ENCODE data around the gene PEAK3.

The PEAK3 gene

GRCh38 chr19:2253106-2254063, 28.6 kb downstream of the PEAK3 start:
- no peak for DNase-seq (ENCODE audit: insufficient read length, low spot score)
- FAIRE-seq: no peak

GRCh38 chr19:2252797-2253105, 29.2 kb downstream of the PEAK3 start:
- DNase-seq (ENCODE audit: insufficient read length, low spot score) (no peak), FAIRE-seq (no peak)

GRCh38 chr19:2252055-2252796, 29.7 kb downstream of the PEAK3 start:
- no peak for FAIRE-seq
- DNase-seq (ENCODE audit: insufficient read length, low spot score): no peak

GRCh38 chr19:2251106-2252054, 30.6 kb downstream of the PEAK3 start:
- FAIRE-seq: no peak

GRCh38 chr19:2250766-2251105, 31.2 kb downstream of the PEAK3 start:
- FAIRE-seq: no peak
- DNase-seq (ENCODE audit: insufficient read length, low spot score): no peak

More at GRCh38 chr19:2251106-2252054, 30.6 kb downstream of the PEAK3 start:
- DNase-seq (ENCODE audit: insufficient read length, low spot score): no peak

GRCh38 chr19:2249880-2250765, 31.9 kb downstream of the PEAK3 start:
- FAIRE-seq (no peak), DNase-seq (ENCODE audit: insufficient read length, low spot score) (no peak)

- FAIRE-seq (no peak), DNase-seq (ENCODE audit: insufficient read length, low spot score) (no peak)
Measured at GRCh38 chr19:2249010-2249866, 32.7 kb downstream of the PEAK3 start, which contains the start of gene AMH. Gene AMH (plus strand): TSS chr19:2249323. CDS start chr19:2249333, 10 bp downstream.

GRCh38 chr19:2248136-2249009, 33.6 kb downstream of the PEAK3 start:
- DNase-seq (ENCODE audit: insufficient read length, low spot score) (no peak), FAIRE-seq (no peak)

GRCh38 chr19:2247433-2248101, 34.4 kb downstream of the PEAK3 start:
- FAIRE-seq (no peak), DNase-seq (ENCODE audit: insufficient read length, low spot score) (no peak)

GRCh38 chr19:2246801-2247361, 35.1 kb downstream of the PEAK3 start:
- FAIRE-seq (no peak), DNase-seq (ENCODE audit: insufficient read length, low spot score) (no peak)

- DNase-seq (ENCODE audit: insufficient read length, low spot score) (no peak), FAIRE-seq (no peak)
Measured at GRCh38 chr19:2246014-2246620, 35.9 kb downstream of the PEAK3 start.

GRCh38 chr19:2245273-2245672, 36.7 kb downstream of the PEAK3 start:
- no peak for FAIRE-seq
- no peak for DNase-seq (ENCODE audit: insufficient read length, low spot score)

GRCh38 chr19:2244486-2244885, 37.5 kb downstream of the PEAK3 start:
- no peak for DNase-seq (ENCODE audit: insufficient read length, low spot score)
- no peak for FAIRE-seq

- FAIRE-seq (no peak), DNase-seq (ENCODE audit: insufficient read length, low spot score) (no peak)
Measured at GRCh38 chr19:2244125-2244411, 37.9 kb downstream of the PEAK3 start.

- FAIRE-seq (no peak), DNase-seq (ENCODE audit: insufficient read length, low spot score) (no peak)
Measured at GRCh38 chr19:2243274-2244124, 38.5 kb downstream of the PEAK3 start.

GRCh38 chr19:2242816-2243215, 39.2 kb downstream of the PEAK3 start:
- DNase-seq (ENCODE audit: insufficient read length, low spot score) (no peak), FAIRE-seq (no peak)
